Thyroid gland (tissue), 4 donors: Measurements from ENCODE around the gene C7. TPM values are rescaled to one million over a fixed set of nuclear protein-coding genes. Genes with fewer than 3 reads are reported as not detected.

Experiments used
- DNase-seq, 2 donors: peaks; one replicate each; pipeline ENCODE4 v3.0.0-alpha.2; 2019
- H3K27ac ChIP-seq, 3 donors: fragments of 200-600 bp; sonication (generic); 1 replicate in 2 of 3; 2 replicates in 1 of 3; pipeline ENCODE4 v1.5.1; 2016 to 2019; ENCODE audit warnings: mild to moderate bottlenecking in 1 of 3, moderate library complexity in 1 of 3
- H3K27me3 ChIP-seq: fragments of 200-600 bp; sonication (generic); one replicate; pipeline ENCODE4 v1.5.1; 2019
- H3K36me3 ChIP-seq, 2 donors: fragments of 200-600 bp; sonication (generic); one replicate each; pipeline ENCODE4 v1.5.1; 2016 to 2019
- H3K4me1 ChIP-seq, 2 donors: fragments of 200-600 bp; sonication (generic); one replicate each; pipeline ENCODE4 v1.5.1; 2017 to 2019
- H3K4me3 ChIP-seq, 3 donors: fragments of 200-600 bp; sonication (generic); replicated peaks in 1 of 3; 1 replicate in 2 of 3; 2 replicates in 1 of 3; pipeline ENCODE4 v1.5.1; 2016; ENCODE audit warnings: mild to moderate bottlenecking in 1 of 3
- H3K9me3 ChIP-seq: fragments of 200-600 bp; sonication (generic); one replicate; pipeline ENCODE4 v1.5.1; 2017
- POLR2A ChIP-seq, 2 donors: fragments of 450-650 bp; IDR thresholded peaks; one replicate each; pipeline ENCODE4 v1.6.1; 2017; ENCODE audit warnings: antibody characterized with exemption in 2 of 2, mild to moderate bottlenecking in 2 of 2, moderate library complexity in 1 of 2
- WGBS, 2 donors: methylation state at CpG; one replicate each; pipeline ENCODE4 v1.1.5; 2017; 5-methylcytosine and 5-hydroxymethylcytosine counted together
- intact Hi-C: fragments of 100-400 bp; cut with DNase I; formaldehyde crosslinking; loops from one replicate; pipeline ENCODE4 v1.15.1; 2023
- total RNA-seq, 4 donors: library from RNA; depleted of rRNA; stranded (reverse); fragments of >200 nt; gene quantifications; one replicate each; pipeline ENCODE4 v1.2.3, GENCODE V29; 2016
- TF ChIP-seq, protein P1 (sequence below), 6 experiments: fragments of 200-600 bp in 3 of 6; fragments of 450-650 bp in 3 of 6; sonication (generic) in 3 of 6; IDR thresholded peaks; one replicate each; pipeline ENCODE4 v1.5.1; 2016 to 2019; ENCODE audit warnings: antibody characterized with exemption in 6 of 6, mild to moderate bottlenecking in 2 of 6, inconsistent platforms in 1 of 6, moderate library complexity in 1 of 6

The C7 gene
- total RNA-seq, 4 donors from 2014 or later, result 108 to 257 (median 203) TPM

DNA sequence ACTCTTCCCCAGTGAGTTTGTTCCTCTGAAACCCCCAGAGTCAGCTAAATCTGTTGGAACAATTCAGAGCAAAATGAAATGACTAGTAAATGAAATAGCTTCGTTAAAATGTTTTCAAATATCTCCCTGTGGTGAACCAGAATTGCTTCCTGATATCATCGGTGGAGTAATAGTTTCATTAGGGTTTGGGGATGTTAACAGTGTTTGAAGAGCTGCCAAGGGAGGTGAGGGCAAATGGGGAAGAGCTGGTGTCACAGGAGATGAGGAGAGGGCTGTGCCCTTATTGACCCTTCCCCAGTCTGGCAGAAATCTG lies 4.3 kb upstream of the C7 start:
- no peak overlapping the region for H3K4me3 ChIP-seq
- WGBS, 2 donors, result 35 to 45% methylated on average over 2 of the region's 2 CpGs
- no peak for TF ChIP-seq POLR2A (IDR thresholded peaks at IDR 0.05)
- TF ChIP-seq, protein P1, sequence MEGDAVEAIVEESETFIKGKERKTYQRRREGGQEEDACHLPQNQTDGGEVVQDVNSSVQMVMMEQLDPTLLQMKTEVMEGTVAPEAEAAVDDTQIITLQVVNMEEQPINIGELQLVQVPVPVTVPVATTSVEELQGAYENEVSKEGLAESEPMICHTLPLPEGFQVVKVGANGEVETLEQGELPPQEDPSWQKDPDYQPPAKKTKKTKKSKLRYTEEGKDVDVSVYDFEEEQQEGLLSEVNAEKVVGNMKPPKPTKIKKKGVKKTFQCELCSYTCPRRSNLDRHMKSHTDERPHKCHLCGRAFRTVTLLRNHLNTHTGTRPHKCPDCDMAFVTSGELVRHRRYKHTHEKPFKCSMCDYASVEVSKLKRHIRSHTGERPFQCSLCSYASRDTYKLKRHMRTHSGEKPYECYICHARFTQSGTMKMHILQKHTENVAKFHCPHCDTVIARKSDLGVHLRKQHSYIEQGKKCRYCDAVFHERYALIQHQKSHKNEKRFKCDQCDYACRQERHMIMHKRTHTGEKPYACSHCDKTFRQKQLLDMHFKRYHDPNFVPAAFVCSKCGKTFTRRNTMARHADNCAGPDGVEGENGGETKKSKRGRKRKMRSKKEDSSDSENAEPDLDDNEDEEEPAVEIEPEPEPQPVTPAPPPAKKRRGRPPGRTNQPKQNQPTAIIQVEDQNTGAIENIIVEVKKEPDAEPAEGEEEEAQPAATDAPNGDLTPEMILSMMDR (IDR thresholded peaks at IDR 0.05), result no peak
- intact Hi-C loops, result no loop called here
- DNase-seq, result no peak
- H3K9me3 ChIP-seq, result no peaks in the 10 kb centered on the region
- no peaks in the 10 kb centered on the region for H3K36me3 ChIP-seq
- H3K27ac ChIP-seq, result peak overlapping the region in 2 of 3 donors; percentile 24 to 32
- no peaks in the 10 kb centered on the region for H3K27me3 ChIP-seq
- no peaks in the 10 kb centered on the region for H3K4me1 ChIP-seq

DNA sequence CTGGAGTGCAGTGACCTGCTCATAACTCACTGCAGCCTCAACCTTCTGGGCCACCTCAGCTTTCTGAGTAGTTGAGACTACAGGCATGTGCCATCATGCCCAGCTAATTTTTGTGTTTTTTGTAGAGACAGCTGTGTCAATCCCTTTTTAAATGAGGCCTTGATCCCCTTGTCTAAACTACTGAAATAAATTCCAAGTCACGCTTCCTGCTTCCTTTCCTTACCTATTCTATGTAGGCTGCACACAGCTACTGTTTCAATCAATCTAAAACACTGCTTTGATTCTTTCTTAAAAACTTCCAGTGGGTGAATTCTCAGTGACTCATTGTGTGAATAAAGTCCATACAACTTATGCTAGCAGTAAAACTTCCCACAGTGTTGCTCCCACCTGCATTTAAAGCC lies 2.9 kb upstream of the C7 start:
- Histone ChIP-seq H3K4me1 (no peaks in the 10 kb centered on the region), H3K27me3 (no peaks in the 10 kb centered on the region), H3K27ac (no peak overlapping the region), H3K4me3 (no peak overlapping the region), H3K36me3 (no peaks in the 10 kb centered on the region), H3K9me3 (no peaks in the 10 kb centered on the region)
- 77 to 91% methylated on average over 1 of the region's 1 CpG for WGBS, 2 donors
- intact Hi-C loops, result no loop called here
- DNase-seq, result no peak
- TF ChIP-seq POLR2A (IDR thresholded peaks at IDR 0.05), result no peak
- TF ChIP-seq, protein P1 (IDR thresholded peaks at IDR 0.05), result no peak

DNA sequence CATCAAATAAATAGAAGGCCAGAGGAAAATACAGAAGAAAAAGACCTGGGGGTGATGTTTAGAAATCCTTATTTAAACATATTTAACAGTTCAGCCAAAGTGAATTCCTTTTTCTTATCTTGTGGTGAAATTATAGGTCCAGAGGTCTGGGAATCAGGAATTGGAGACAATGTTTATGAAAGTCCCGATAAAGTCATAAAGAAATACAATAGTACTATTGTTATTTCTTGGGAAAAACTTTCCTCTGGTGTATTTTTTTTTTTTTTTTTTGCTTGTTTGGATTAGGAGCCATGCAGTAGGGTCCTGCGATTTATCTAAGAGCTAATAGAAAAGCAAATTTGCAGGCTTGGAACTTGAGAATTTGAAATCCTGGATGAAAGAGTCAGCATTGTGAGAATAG lies 426 bp downstream of the C7 start:
- TF ChIP-seq POLR2A (IDR thresholded peaks at IDR 0.05), result no peak
- TF ChIP-seq, protein P1 (IDR thresholded peaks at IDR 0.05), result no peak
- no peaks in the 10 kb centered on the region for H3K27me3 ChIP-seq
- H3K27ac ChIP-seq, result peak overlapping the region in 1 of 3 donors; percentile 4
- H3K9me3 ChIP-seq, result no peaks in the 10 kb centered on the region
- intact Hi-C loops, result no loop called here
- H3K4me1 ChIP-seq, result no peaks in the 10 kb centered on the region
- DNase-seq, result no peak
- no peak overlapping the region for H3K4me3 ChIP-seq
- H3K36me3 ChIP-seq, result no peaks in the 10 kb centered on the region
- 54 to 62% methylated on average over 2 of the region's 2 CpGs for WGBS, 2 donors

DNA sequence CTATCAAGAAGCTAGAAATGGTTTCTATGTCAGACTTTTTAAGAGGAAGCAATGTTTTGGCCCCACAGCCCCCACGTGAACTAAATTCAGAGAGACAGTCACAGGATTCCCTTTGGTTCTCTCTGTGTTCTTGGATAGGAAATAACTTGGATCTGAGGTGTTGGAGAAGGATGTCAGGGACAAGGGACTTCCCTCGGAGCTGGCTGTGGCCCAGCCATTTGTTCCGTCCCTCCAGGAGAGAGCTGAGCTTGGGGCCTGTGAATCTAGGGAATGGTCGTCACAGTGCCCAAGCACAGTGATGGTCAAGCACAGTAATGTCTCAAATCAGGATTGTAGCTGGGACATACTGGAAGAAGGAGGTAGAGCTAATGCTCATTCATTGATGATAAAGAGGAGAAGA lies 2.0 kb downstream of the C7 start:
- TF ChIP-seq, protein P1 (IDR thresholded peaks at IDR 0.05), result no peak
- TF ChIP-seq POLR2A (IDR thresholded peaks at IDR 0.05), result no peak
- intact Hi-C loops, result no loop called here
- H3K9me3 ChIP-seq, result no peaks in the 10 kb centered on the region
- H3K27me3 ChIP-seq, result no peaks in the 10 kb centered on the region
- H3K36me3 ChIP-seq, result no peaks in the 10 kb centered on the region
- H3K4me3 ChIP-seq, result peak overlapping the region in 1 of 3 donors; percentile 12
- 61% methylated on average over 4 of the region's 4 CpGs for WGBS, 2 donors
- H3K4me1 ChIP-seq, result no peaks in the 10 kb centered on the region
- no peak overlapping the region for H3K27ac ChIP-seq
- DNase-seq, result no peak

DNA sequence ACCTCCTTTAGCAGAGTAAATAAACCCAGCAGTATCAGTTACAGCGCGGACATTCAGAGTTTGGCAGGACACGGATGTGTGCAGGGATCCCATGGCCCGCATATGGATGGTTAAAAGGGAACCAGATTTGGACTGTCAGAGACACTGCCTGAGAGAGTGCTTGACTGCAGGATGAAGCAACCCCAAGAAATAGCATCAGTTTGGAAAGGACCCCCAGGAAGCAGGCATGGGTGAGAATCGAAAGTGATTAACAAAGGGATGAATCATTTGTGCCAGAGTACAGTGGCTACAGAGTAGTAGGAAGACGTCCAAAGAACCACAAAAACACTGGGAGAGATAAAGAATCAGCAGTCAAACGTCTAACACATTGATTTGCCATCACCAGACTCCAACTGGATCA lies 5.5 kb downstream of the C7 start:
- WGBS, 2 donors, result 61 to 65% methylated on average over 7 of the region's 7 CpGs
- Histone ChIP-seq H3K36me3 (no peaks in the 10 kb centered on the region), H3K27ac (no peak overlapping the region), H3K9me3 (no peaks in the 10 kb centered on the region), H3K4me1 (no peaks in the 10 kb centered on the region), H3K4me3 (no peak overlapping the region), H3K27me3 (no peaks in the 10 kb centered on the region)
- TF ChIP-seq POLR2A (IDR thresholded peaks at IDR 0.05), result no peak
- TF ChIP-seq, protein P1 (IDR thresholded peaks at IDR 0.05), result no peak
- intact Hi-C loops, result no loop called here
- no peak for DNase-seq
